NAMALWA (cell line): ENCODE results near the gene CHD5.

Source experiments
- DNase-seq: peaks from one replicate; pipeline ENCODE4 v3.0.0-alpha.2; 2015; ENCODE audit warnings: low spot score

The CHD5 gene

GRCh38 chr1:6099297-6099696, 80.8 kb downstream of the CHD5 start:
- DNase-seq = no peak

- DNase-seq = no peak
Measured at GRCh38 chr1:6098303-6099215, 81.6 kb downstream of the CHD5 start.

- no peak for DNase-seq
Measured at GRCh38 chr1:6097824-6098223, 82.3 kb downstream of the CHD5 start.

GRCh38 chr1:6097117-6097595, 83.0 kb downstream of the CHD5 start:
- no peak for DNase-seq

- no peak for DNase-seq
Measured at GRCh38 chr1:6096243-6097116, 83.6 kb downstream of the CHD5 start.

GRCh38 chr1:6095511-6096242, 84.4 kb downstream of the CHD5 start:
- no peak for DNase-seq

- no peak for DNase-seq
Measured at GRCh38 chr1:6094801-6095505, 85.2 kb downstream of the CHD5 start.

GRCh38 chr1:6094246-6094645, 85.9 kb downstream of the CHD5 start:
- no peak for DNase-seq

GRCh38 chr1:6093611-6094010, 86.5 kb downstream of the CHD5 start:
- DNase-seq = no peak

GRCh38 chr1:6093071-6093470, 87.0 kb downstream of the CHD5 start:
- no peak for DNase-seq

GRCh38 chr1:6092211-6092610, 87.9 kb downstream of the CHD5 start:
- DNase-seq = no peak

GRCh38 chr1:6091823-6092109, 88.4 kb downstream of the CHD5 start:
- no peak for DNase-seq

GRCh38 chr1:6090996-6091822, 88.9 kb downstream of the CHD5 start:
- no peak for DNase-seq

- DNase-seq = no peak
Measured at GRCh38 chr1:6090288-6090687, 89.8 kb downstream of the CHD5 start.

- DNase-seq = no peak
Measured at GRCh38 chr1:6088956-6089355, 91.2 kb downstream of the CHD5 start.

GRCh38 chr1:6087958-6088357, 92.2 kb downstream of the CHD5 start:
- no peak for DNase-seq

GRCh38 chr1:6087377-6087772, 92.7 kb downstream of the CHD5 start:
- no peak for DNase-seq

GRCh38 chr1:6086762-6087376, 93.3 kb downstream of the CHD5 start:
- DNase-seq = no peak

GRCh38 chr1:6086358-6086757, 93.8 kb downstream of the CHD5 start:
- no peak for DNase-seq

- no peak for DNase-seq
Measured at GRCh38 chr1:6085666-6086065, 94.5 kb downstream of the CHD5 start.
